Activated CD8-positive, alpha-beta T cell treated with anti-CD3 and anti-CD28 coated beads, Interleukin-2, amount 10 ng/mL, durations not matched to agents 7 days and 5 days (primary cell): ENCODE data around the gene ZDHHC15. TPM values are rescaled to one million over a fixed set of nuclear protein-coding genes. Genes with fewer than 3 reads are reported as not detected.
A peak's percentile ranks its signal among the peaks of the same experiment; 100 is the strongest.
"Not testable (repeated sequence)": the region's sequence is repeated elsewhere in the genome, so short reads cannot be mapped to it uniquely, and the experiment has no call there.

Experiments
- ATAC-seq: fragments of 150-1000 bp; cut with Tn5 transposase; one replicate; pipeline ENCODE4 v1.10.0; 2021; ENCODE audit warnings: moderate library complexity
- CTCF ChIA-PET: fragments of 350-600 bp; sonication (Branson Sonifier 250); formaldehyde crosslinking; loops from one replicate; lab custom pipeline; 2021; ENCODE audit warnings: antibody characterized with exemption; lab: Charles Lee
- POLR2A ChIA-PET: fragments of 350-600 bp; sonication (Branson Sonifier 250); formaldehyde crosslinking; loops from one replicate; lab custom pipeline; 2021; ENCODE audit warnings: antibody characterized with exemption; lab: Charles Lee
- DNase-seq: peaks from one replicate; pipeline ENCODE4 v3.0.0-alpha.2; 2020
- H3K27ac Mint-ChIP-seq: one replicate; pipeline ENCODE4 v1.8.0; 2021; ENCODE audit warnings: mild to moderate bottlenecking, mixed read lengths
- H3K27me3 Mint-ChIP-seq: one replicate; pipeline ENCODE4 v1.8.0; 2021; ENCODE audit warnings: low read depth, mixed read lengths
- H3K36me3 Mint-ChIP-seq: one replicate; pipeline ENCODE4 v1.8.0; 2021; ENCODE audit warnings: low read depth, mixed read lengths
- H3K4me1 Mint-ChIP-seq: one replicate; pipeline ENCODE4 v1.8.0; 2021; ENCODE audit warnings: low read depth, mixed read lengths
- H3K4me3 Mint-ChIP-seq: one replicate; pipeline ENCODE4 v1.8.0; 2021; ENCODE audit warnings: mild to moderate bottlenecking, mixed read lengths
- H3K9me3 Mint-ChIP-seq: one replicate; pipeline ENCODE4 v1.8.0; 2022; ENCODE audit warnings: mixed read lengths; ENCODE audit not compliant: insufficient read depth
- total RNA-seq, 2 experiments: library from RNA; stranded (reverse); gene quantifications; one replicate each; pipeline ENCODE4 v1.2.3, GENCODE V29; 2021

The ZDHHC15 gene, protein sequence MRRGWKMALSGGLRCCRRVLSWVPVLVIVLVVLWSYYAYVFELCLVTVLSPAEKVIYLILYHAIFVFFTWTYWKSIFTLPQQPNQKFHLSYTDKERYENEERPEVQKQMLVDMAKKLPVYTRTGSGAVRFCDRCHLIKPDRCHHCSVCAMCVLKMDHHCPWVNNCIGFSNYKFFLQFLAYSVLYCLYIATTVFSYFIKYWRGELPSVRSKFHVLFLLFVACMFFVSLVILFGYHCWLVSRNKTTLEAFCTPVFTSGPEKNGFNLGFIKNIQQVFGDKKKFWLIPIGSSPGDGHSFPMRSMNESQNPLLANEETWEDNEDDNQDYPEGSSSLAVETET
- not detected for total RNA-seq

DNA sequence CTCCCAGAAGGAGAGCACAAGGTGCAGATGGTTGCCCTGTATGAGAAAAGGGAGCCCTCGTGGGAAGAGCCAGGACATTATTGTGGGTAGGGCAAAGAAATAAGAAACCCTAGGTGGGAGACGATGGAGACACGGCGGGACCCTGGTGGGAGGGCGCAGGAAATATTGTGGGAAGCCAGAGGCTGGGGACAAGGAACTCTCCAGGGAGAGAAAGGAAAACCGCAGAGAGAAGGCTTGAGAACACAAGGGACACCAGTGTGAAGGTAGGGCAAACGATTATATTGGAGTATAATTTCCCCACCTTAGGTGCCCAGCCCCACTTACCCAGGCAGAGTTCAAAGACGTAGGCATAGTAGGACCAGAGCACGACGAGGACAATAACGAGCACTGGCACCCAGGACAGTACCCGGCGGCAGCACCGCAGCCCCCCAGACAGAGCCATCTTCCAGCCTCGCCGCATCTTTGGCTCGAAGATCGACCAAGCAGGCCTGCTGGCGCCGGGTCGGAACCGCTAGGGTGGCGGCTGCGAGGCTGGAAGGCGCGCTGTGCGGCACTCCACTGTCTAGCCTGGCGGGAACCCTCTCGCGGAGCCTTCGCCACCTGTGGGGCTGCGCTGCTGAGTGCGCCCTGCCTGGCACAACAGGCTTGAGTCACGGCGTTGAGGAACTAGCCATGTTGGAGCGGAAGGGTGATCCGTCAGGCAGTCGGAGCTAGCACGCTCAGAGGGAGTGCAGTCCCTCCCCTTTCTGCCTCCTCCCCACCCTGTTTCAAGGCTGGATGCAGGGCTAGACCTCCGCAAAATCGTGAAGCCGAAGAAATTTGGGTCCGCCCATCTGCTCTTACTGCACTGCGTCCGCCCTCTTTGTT lies at the start of gene ZDHHC15:
Gene ZDHHC15 (minus strand): TSS at position 473 of the 867 bp plus-strand sequence. CDS start 13 bp downstream, at position 460.
- Mint-ChIP-seq H3K9me3 (no peaks in the 10 kb centered on the region), H3K4me3 (peak within 1 kb of the TSS; percentile 66), H3K27me3 (no peaks in the 10 kb centered on the region), H3K36me3 (no peaks in the 10 kb centered on the region), H3K4me1 (peaks cover 9% of the 10 kb centered on the region), H3K27ac (peak within 1 kb of the TSS; percentile 21)
- DNase-seq (peak; percentile 43), ATAC-seq (peak; percentile 94)
- CTCF ChIA-PET, result no interaction called here
- POLR2A ChIA-PET, result interaction anchor here (0.5 kb wide), 1 partner anchor 462 kb away, joined by 3 read pairs; no protein-coding TSS in a partner anchor

DNA sequence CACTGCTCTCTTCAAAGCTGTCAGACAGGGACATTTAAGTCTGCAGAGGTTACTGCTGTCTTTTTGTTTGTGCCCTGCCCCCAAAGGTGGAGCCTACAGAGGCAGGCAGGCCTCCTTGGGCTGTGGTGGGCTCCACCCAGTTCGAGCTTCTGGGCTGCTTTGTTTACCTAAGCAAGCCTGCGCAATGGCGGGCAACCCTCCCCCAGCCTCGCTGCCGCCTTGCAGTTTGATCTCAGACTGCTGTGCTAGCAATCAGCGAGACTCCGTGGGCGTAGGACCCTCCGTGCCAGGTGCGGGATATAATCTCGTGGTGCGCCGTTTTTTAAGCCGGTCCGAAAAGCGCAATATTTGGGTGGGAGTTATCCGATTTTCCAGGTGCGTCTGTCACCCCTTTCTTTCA lies 37.7 kb upstream of the ZDHHC15 start:
- H3K4me3 Mint-ChIP-seq, H3K9me3 Mint-ChIP-seq, POLR2A ChIA-PET, H3K27ac Mint-ChIP-seq, CTCF ChIA-PET, H3K36me3 Mint-ChIP-seq, H3K27me3 Mint-ChIP-seq, DNase-seq, ATAC-seq, H3K4me1 Mint-ChIP-seq: not testable (repeated sequence)

DNA sequence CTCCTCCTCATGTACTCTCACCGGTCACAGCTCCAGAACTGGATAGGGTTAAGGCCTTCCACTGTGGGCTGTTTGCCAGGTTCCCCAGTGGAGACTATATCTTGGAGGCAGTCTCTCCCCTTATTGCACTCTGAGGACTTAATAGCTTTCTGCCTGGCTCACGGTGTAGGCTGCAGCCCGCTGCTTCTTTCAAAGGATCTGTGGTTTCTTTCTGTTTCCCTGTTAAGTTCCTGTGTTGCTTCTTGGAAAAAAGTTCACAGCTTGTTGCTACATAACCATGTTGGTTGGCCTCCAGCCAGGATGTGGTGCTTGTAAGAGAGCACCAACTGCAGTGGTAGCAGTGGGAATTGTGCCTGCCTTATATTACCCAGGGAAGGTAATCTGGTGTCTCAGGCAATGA lies 24.9 kb upstream of the ZDHHC15 start:
- DNase-seq, result no peak
- H3K27me3 Mint-ChIP-seq, result no peaks in the 10 kb centered on the region
- H3K4me3 Mint-ChIP-seq, result no peak overlapping the region
- H3K36me3 Mint-ChIP-seq, result no peaks in the 10 kb centered on the region
- no peak for ATAC-seq
- no peaks in the 10 kb centered on the region for H3K9me3 Mint-ChIP-seq
- no peak overlapping the region for H3K27ac Mint-ChIP-seq
- ChIA-PET CTCF (no interaction called here), POLR2A (no interaction called here)
- H3K4me1 Mint-ChIP-seq, result peaks cover 6% of the 10 kb centered on the region

DNA sequence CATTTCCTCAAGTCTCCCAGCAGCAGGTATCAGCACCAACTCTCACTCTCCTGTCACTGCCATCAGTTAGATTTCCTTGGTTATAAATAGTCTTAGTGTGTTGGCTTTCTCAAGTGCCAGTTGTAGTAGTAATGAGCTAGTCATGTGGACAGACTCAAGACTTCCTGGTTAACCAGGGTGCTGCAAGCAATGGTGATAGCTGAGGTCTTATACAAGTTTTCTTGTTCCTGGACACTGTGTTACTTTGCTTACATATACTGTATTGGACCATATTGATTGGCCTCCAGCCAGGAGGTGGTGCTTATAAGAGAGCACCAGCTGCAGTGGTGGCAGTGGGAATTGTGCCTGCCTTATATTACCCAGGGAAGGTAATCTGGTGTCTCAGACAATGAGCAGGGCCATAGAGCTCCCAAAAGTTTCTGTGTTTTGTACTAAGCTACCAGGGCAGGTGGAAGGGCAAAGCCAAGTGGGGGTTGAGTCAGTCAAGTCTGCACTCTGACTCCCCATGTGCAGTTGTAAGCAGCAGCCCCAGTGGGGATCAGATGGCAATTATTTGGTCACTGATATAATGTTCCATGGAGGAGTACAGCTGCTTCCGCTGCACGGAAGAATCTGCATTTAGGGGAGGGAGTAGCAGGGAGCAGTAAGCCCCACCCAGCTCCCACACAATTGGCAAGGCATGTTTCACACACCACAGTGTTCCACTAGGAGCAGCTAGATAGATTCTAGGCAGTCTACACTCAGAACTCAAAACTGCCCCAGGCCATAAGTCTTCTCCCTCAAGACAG lies 24.1 kb upstream of the ZDHHC15 start:
- Mint-ChIP-seq H3K27me3 (no peaks in the 10 kb centered on the region), H3K9me3 (no peaks in the 10 kb centered on the region), H3K4me3 (no peak overlapping the region), H3K36me3 (no peaks in the 10 kb centered on the region), H3K4me1 (peaks cover 6% of the 10 kb centered on the region), H3K27ac (no peak overlapping the region)
- POLR2A ChIA-PET, result no interaction called here
- DNase-seq (no peak), ATAC-seq (no peak)
- CTCF ChIA-PET, result no interaction called here

DNA sequence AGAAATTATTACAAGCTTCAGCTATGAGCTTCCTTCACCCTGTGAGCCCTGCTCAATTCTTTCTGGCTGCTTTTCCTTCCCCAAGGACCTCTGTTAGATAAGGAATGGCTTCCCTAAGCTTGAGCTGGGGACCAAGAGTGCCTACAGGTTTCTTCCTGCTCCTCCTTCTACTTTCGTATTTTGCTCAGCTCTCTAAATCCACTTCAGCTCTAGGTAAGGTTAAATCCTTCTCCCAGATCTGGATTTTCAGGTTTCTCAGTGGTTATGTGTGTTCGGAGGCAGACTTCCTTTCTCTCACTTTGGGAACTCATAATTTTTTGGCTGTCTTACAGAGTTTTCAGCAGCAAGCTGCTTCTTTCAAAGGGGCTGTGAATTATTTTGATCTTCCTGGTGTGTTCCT lies 21.9 kb upstream of the ZDHHC15 start:
- Mint-ChIP-seq H3K4me3 (no peak overlapping the region), H3K27ac (no peak overlapping the region), H3K27me3 (no peaks in the 10 kb centered on the region), H3K4me1 (peaks cover 6% of the 10 kb centered on the region), H3K36me3 (no peaks in the 10 kb centered on the region), H3K9me3 (no peaks in the 10 kb centered on the region)
- POLR2A ChIA-PET, result no interaction called here
- no peak for ATAC-seq
- no peak for DNase-seq
- CTCF ChIA-PET, result no interaction called here

DNA sequence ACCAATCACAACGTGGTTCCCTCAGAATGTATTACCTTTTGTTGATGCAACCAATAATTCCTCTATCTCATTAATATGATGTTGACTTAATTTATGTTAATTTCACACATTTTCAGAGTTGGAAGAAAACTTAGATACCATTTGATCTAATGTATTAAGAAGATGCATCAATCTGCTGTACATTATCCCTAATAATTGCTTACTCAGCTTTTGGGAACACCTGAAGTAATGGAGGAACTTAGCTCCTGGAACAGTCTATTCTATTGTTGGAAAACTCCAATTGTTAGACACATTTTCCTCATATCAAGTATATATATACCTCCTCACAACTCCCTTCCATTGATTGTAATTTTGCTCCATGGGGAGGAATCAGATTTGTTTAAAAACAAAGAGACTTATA lies 38.9 kb downstream of the ZDHHC15 start:
- no peak for ATAC-seq
- Mint-ChIP-seq H3K36me3 (no peaks in the 10 kb centered on the region), H3K9me3 (no peaks in the 10 kb centered on the region), H3K4me3 (no peak overlapping the region), H3K27me3 (no peaks in the 10 kb centered on the region), H3K27ac (no peak overlapping the region), H3K4me1 (no peaks in the 10 kb centered on the region)
- POLR2A ChIA-PET, result no interaction called here
- DNase-seq, result no peak
- CTCF ChIA-PET, result no interaction called here

DNA sequence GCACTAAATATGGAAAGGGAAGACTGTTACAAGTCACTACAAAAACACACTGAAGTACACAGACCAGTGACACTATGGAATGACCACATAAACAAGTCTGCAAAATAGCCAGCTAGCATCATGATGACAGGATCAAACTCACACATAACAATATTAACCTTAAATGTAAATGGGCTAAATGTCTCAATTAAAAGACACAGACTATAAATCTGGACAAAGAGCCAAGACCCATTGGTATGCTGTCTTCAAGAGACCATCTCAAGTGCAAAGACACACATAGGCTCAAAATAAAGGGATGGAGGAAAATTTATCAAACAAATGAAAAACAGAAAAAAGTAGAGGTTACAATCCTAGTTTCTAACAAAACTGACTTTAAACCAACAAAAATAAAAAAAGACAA lies 61.1 kb downstream of the ZDHHC15 start:
- H3K27me3 Mint-ChIP-seq, CTCF ChIA-PET: not testable (repeated sequence)

DNA sequence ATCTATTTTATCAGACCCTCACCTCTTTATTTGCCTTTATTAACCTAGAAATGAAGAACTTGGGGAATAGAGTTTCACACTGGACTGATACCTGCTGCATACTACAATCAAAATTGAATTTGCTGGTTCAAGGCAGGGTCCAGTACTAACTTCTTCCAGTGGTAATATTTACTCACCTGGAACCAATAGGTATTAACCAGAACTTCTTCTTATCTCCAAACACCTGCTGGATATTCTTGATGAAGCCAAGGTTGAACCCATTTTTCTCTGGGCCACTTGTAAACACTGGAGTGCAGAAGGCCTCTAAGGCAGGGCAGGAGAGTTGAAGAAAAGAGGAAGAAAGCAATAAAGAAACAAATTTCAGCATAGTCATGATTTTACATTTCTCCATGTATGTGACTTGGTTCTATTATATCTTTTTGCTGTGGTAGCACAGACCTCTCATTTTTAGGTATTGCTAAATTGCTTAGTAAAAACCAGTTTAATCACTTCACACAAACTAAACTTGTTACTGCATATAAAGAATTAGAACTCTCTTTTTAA lies 101.1 kb downstream of the ZDHHC15 start:
- DNase-seq, result no peak
- CTCF ChIA-PET, result no interaction called here
- no peaks in the 10 kb centered on the region for H3K9me3 Mint-ChIP-seq
- ATAC-seq, result no peak
- POLR2A ChIA-PET, result no interaction called here
- H3K4me1 Mint-ChIP-seq, result no peaks in the 10 kb centered on the region
- H3K4me3 Mint-ChIP-seq, result no peak overlapping the region
- H3K27me3 Mint-ChIP-seq, result no peaks in the 10 kb centered on the region
- no peaks in the 10 kb centered on the region for H3K36me3 Mint-ChIP-seq
- H3K27ac Mint-ChIP-seq, result no peak overlapping the region

More for the DNA sequence above, 61.1 kb downstream of the ZDHHC15 start:
- H3K4me3 Mint-ChIP-seq, H3K27ac Mint-ChIP-seq, POLR2A ChIA-PET, DNase-seq, H3K4me1 Mint-ChIP-seq, ATAC-seq, H3K36me3 Mint-ChIP-seq: not testable (repeated sequence)
- H3K9me3 Mint-ChIP-seq, result peaks cover 18% of the 10 kb centered on the region

DNA sequence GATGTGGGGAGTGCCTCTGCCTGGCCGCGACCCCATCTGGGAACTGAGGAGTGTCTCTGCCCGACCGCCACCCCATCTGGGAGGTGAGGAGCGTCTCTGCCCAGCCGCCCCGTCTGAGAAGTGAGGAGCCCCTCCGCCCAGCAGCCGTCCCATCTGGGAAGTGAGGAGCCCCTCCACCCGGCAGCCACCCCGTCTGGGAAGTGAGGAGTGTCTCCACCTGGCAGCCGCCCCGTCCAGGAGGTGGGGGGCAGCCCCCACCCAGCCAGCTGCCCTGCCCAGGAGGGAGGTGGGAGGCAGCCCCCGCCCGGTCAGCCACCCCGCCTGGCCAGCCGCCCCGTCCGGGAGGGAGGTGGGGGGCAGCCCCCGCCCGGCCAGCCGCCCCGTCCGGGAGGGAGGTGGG lies 115.7 kb downstream of the ZDHHC15 start:
- ATAC-seq, H3K4me1 Mint-ChIP-seq, H3K36me3 Mint-ChIP-seq, H3K4me3 Mint-ChIP-seq, CTCF ChIA-PET, POLR2A ChIA-PET, DNase-seq, H3K27ac Mint-ChIP-seq, H3K27me3 Mint-ChIP-seq: not testable (repeated sequence)
- peaks cover 12% of the 10 kb centered on the region for H3K9me3 Mint-ChIP-seq

DNA sequence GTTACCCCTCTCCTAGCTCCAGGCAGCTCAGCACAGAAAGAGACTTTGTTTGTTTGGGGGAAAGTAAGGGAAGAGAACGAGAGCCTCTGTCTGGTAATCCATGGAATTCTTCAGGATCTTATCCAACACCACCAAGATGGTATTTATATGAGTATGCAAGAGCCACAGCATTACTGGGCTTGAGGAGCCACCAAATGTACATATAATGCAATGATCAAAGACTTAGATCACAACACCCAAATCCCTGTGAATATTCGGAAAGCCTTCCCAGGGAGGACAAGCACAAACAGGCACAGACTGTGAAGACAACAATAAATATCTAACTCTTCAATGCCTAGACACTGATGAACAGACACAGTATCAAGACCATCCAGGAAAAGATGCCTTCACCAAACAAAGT lies 132.4 kb downstream of the ZDHHC15 start:
- no peak overlapping the region for H3K4me3 Mint-ChIP-seq
- no peak for DNase-seq
- no peak for ATAC-seq
- no peaks in the 10 kb centered on the region for H3K36me3 Mint-ChIP-seq
- H3K27me3 Mint-ChIP-seq, result no peaks in the 10 kb centered on the region
- no peaks in the 10 kb centered on the region for H3K4me1 Mint-ChIP-seq
- POLR2A ChIA-PET, result no interaction called here
- CTCF ChIA-PET, result no interaction called here
- H3K9me3 Mint-ChIP-seq, result no peaks in the 10 kb centered on the region
- H3K27ac Mint-ChIP-seq, result no peak overlapping the region

DNA sequence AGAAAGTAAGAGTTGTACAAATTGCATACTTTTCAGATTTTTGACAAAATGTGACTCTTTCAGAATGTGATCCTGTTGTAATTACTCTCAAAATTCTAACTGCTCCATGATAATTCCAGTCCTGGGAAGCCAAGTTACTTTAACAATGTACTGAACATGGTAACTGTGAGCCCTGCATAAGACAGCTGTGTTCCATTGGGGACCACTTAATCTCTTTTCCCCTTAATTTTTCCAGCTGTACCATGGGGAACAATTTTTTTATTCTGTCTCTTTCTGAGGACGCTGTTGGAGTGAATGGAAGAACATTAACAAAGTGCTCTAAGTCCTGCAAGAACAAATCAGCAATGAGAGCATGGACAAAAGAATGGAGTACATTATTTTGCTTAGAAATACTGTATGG lies 153.1 kb downstream of the ZDHHC15 start:
- Mint-ChIP-seq H3K27ac (no peak overlapping the region), H3K4me3 (no peak overlapping the region), H3K36me3 (no peaks in the 10 kb centered on the region), H3K4me1 (no peaks in the 10 kb centered on the region), H3K9me3 (no peaks in the 10 kb centered on the region), H3K27me3 (no peaks in the 10 kb centered on the region)
- DNase-seq (no peak), ATAC-seq (no peak)
- POLR2A ChIA-PET, result no interaction called here
- CTCF ChIA-PET, result no interaction called here
